HG03354 (cell line): ENCODE data around the gene NUP93.
"Not testable (repeated sequence)": the region's sequence is repeated elsewhere in the genome, so short reads cannot be mapped to it uniquely, and the experiment has no call there.

Experiments
- ATAC-seq: cut with Tn5 transposase; IDR thresholded peaks from one replicate; pipeline ENCODE4 v1.9.1; 2021; ENCODE audit warnings: mild to moderate bottlenecking; ENCODE audit not compliant: unreplicated experiment, poor library complexity, severe bottlenecking

Gene NUP93

GRCh38 chr16:56807011-56807675, 77.2 kb downstream of the NUP93 start:
- ATAC-seq: no peak

GRCh38 chr16:56807676-56808067, 77.7 kb downstream of the NUP93 start:
- ATAC-seq: not testable (repeated sequence)

- ATAC-seq: no peak
Measured at GRCh38 chr16:56810954-56811353, 81.0 kb downstream of the NUP93 start.

DNA sequence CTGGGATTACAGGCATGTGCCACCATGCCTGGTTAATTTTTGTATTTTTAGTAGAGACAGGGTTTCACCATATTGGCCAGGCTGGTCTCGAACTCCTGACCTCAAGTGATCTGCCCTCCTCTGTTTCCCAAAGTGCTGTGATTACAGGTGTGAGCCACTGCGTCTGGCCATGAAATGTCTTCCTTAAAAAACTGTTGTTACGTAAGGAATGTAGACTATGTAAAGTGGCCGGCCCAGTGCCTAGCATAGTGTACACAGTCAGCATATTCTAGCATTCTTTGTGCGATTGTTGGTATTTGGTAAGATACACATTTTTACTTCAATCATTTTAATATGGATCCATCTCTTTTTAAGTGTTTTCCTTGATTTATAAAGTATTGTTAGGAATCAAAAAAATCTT, 81.7 kb downstream of the NUP93 start:
- ATAC-seq: not testable (repeated sequence)

DNA sequence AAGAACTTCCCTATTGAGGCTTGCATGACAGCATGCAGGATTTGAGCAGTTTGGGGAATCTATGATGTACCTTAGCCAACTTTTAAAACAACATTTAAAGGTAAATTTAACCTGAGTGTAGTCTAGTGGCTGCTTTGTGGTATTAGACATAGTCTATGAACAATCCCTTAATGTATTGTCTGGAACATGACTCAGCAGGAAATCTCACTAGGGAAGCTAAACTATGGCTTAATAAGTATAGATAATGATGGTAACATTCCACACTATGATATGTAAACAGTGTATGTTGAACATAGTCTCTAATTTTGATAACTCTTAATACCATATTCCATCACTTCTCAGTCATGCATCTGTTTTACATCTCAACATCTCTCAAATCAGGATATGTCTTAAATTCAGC, 83.0 kb downstream of the NUP93 start:
- no peak for ATAC-seq

DNA sequence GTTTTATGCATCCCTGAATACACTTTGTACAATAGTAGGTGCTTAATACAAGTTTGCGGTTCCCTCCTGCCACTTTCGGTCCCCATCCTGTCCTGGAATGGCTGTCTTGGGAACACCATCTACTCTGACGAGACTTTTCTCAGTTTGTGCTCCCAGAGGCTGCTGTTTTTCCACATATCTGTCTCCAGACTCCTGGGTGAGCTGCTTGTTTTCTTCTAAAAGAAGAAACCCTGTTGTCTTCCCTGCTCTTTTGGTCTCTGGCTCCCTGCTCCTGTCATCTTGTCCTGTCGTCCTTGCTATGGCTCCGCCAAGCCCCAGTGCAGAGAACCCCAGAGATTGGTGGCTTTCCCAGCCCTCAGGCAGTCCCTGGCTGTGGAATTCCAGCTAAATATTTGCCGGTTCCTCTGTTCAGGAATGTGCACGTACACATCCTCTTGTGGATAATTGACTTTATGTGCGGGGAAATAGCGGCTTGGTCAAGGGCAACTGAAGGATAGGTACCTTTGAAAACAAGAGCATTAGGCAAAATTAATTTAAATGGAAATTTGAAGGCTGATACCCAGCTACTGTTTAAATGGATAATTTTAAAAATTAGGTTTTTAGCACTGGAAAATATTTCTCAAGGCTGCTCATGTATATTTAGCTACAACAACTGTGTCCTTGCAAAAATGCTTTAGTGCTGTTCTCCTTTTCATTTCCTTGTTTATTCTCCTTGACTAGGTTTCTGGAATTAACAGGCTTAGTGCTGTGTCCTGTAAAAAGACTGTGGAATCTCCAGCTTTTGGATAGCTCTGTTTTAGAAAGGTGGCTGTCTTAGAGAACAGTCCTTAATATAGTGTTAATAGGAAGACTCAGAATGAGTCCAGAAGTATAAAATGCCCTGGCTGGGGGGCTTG, 84.9 kb downstream of the NUP93 start:
- no peak for ATAC-seq

GRCh38 chr16:56815721-56816120, 85.8 kb downstream of the NUP93 start:
- ATAC-seq: no peak

GRCh38 chr16:56817056-56817455, 87.1 kb downstream of the NUP93 start:
- ATAC-seq: no peak

DNA sequence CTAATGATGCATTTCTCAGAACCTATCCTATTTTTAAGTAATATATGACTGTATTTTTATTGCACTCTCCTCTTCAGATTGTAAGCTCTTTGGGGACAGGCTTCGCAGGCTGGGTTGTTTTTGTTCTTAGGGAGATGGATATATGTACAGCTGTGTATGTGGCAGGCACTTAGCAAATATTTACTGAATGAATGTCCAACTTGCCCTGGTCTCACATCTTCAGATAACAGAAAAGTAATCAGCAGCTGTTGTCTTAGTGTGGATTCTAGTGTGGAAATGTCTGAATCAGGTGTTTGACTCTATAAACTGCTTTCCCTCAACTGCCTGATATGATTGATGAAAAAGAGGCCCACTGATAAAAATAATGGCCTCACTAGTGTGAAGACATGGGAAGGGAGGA, 88.0 kb downstream of the NUP93 start:
- ATAC-seq: no peak

GRCh38 chr16:56823081-56823733, 93.3 kb downstream of the NUP93 start:
- ATAC-seq: no peak

DNA sequence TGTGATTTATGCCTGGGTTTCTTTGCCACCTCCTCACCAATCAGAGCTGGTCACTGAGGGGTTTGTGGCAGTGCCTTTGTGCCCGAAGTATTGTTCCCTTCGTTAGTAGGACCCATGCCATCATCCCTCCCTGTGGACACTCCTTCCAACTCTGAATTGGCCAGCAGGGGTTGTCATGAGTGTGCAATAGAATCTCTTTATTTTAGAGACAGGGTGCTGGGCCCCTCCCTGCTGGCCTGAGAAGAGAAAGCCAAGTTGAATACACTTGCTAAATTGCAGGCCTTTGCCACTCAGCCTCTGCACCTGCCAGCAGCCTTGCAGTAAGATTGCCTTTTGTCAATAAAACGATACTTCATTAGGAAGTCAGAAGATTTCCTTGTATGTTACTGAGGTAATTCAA, 94.4 kb downstream of the NUP93 start:
- ATAC-seq: no peak

GRCh38 chr16:56824804-56825203, 94.9 kb downstream of the NUP93 start:
- no peak for ATAC-seq

DNA sequence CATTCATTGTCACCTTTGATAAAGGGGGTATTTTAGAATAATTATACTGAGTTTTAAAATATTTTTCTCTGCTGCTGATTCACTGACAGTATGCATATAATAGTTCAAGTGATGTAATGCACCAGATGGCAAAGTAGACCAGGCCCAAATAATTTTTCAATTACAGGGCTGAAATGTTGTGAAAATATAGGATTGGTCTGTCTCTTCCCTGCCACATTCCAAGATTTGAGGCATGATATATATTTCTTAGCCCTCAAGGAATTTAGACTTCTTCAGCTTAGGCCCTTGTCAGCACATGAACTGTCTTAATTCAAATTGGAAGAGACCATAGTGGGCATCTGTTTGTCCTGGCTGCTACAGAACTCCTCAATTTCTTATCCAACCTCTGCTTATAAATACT, 95.9 kb downstream of the NUP93 start:
- ATAC-seq: no peak

GRCh38 chr16:56828647-56829046, 98.7 kb downstream of the NUP93 start:
- ATAC-seq: no peak

DNA sequence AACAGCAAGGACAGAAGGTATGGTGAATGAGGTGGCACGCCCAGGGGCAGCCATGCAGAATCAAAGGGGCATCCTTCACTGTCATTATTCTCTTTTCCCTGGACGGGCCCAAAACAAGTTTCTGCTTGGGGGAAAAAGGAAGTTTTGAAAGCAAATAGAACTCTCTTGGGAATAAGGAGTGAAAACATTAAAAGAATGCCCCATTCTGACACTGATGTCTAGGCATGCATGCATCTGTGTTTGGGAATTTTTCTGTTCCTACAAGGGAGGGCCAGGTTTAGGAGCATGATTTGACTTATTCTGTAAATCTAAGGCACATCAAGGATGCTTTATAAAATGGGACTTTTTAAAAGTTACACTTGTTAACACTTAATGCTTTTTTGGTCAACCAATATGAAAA, 100.7 kb downstream of the NUP93 start:
- no peak for ATAC-seq

DNA sequence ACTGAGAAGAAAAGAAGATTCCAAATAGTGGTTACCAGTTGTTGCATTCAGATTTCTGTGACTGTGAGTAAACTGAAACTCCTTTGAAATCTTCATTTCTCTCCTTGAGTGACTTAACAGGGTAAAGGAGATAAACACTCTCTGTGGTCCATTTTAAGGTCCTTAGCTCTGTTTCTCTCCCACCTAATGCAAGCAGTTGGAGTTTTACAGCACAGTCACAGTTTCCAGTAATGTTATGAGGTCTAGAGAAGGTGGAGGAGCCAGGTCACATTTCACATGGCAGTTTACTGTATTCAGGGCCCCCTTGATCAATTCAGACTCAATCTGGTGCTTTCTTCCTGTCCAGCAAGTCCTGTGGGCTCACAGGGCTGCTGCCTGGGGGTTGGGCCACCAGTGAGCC, 102.8 kb downstream of the NUP93 start:
- ATAC-seq: no peak

- ATAC-seq: no peak
Measured at GRCh38 chr16:56833243-56833970, 103.5 kb downstream of the NUP93 start.

DNA sequence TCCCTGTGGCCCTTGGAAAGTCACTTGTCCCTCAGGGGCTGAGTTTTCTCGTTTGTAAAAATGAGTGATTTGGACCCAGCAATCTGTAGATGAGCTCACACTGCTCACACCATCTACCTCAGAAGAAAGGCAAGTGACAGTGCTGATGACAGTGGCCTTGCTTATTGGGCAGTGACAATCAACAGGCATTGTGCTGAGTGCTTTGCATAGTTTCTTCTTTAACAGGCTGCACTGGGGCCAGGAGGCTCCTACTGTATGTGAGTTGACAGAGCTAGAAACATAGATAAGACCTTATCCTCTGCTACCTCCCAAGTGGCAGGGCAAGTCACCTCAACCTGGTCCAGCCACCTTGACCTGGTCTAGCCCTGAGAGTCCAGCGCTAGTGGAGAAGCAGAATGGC, 105.4 kb downstream of the NUP93 start:
- ATAC-seq: no peak

DNA sequence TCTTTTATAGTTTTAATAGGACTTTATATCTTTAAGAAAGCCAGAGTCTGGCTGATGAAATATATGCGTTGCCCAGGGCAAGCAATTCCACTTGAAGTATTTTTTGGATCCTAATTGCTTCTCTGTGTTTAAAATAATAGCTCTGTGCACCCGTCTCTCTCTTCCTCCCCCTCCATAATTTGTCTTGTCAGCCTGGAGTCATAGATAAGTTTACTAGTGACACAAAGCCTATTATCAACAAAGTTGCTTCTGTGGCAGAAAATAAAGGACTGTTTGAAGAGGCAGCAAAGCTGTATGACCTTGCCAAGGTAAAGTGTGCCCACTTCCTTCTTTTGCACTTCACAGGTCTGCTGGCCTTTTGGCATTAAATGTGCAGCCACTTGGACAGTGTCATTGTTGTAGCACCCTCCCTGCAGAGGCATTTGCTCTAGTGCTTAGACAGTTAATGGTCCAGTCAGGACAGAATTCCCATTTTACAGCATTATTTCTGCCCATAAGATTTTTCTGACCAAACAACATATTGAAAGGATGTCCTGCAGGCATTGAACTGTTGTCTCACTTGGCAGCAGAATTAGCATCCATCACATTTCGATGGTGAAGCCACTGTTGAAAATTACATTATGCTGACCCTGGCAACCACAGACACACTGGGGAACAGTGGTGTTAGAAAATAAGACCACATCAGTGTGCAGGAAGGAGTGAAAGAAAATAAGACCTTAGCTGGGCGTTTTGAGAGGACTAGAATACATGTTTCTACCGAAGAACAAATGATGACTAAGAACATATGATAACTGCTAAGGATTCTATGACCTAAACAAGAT, 106.7 kb downstream of the NUP93 start:
- no peak for ATAC-seq
